Fibroblast of villous mesenchyme (primary cell): ENCODE results near the gene POC5. TPM values are rescaled to one million over a fixed set of nuclear protein-coding genes. Genes with fewer than 3 reads are reported as not detected.

Source experiments
- DNase-seq: peaks from one replicate; pipeline ENCODE4 v3.0.0-alpha.2; 2010; ENCODE audit warnings: low read depth
- H3K4me3 ChIP-seq: 2 replicates; pipeline ENCODE4 v1.5.1; 2011; ENCODE audit warnings: low read depth, mild to moderate bottlenecking, low read length
- total RNA-seq: library from RNA; depleted of rRNA; stranded (reverse); fragments of >200 nt; gene quantifications from 2 replicates; pipeline ENCODE4 v1.2.3, GENCODE V29; 2012
- TF ChIP-seq, protein P1 (sequence below): IDR thresholded peaks from 2 replicates; pipeline ENCODE4 v1.5.1; 2012; ENCODE audit warnings: low read depth, mild to moderate bottlenecking, low read length; ENCODE audit not compliant: insufficient read depth

The POC5 gene
- total RNA-seq, 1 donor = 15.5 TPM

- TF ChIP-seq, protein P1, sequence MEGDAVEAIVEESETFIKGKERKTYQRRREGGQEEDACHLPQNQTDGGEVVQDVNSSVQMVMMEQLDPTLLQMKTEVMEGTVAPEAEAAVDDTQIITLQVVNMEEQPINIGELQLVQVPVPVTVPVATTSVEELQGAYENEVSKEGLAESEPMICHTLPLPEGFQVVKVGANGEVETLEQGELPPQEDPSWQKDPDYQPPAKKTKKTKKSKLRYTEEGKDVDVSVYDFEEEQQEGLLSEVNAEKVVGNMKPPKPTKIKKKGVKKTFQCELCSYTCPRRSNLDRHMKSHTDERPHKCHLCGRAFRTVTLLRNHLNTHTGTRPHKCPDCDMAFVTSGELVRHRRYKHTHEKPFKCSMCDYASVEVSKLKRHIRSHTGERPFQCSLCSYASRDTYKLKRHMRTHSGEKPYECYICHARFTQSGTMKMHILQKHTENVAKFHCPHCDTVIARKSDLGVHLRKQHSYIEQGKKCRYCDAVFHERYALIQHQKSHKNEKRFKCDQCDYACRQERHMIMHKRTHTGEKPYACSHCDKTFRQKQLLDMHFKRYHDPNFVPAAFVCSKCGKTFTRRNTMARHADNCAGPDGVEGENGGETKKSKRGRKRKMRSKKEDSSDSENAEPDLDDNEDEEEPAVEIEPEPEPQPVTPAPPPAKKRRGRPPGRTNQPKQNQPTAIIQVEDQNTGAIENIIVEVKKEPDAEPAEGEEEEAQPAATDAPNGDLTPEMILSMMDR = no peak
- DNase-seq = peak; percentile 81
- no peak overlapping the region for H3K4me3 ChIP-seq
These were observed 46.7 kb downstream of the POC5 start for GRCh38 chr5:75670577-75670976.

- TF ChIP-seq, protein P1 = no peak
- DNase-seq = no peak
- H3K4me3 ChIP-seq = no peak overlapping the region
These were observed 48.1 kb downstream of the POC5 start for GRCh38 chr5:75668977-75669689.

- no peak for DNase-seq
- H3K4me3 ChIP-seq = no peak overlapping the region
- TF ChIP-seq, protein P1 = no peak
These were observed 48.8 kb downstream of the POC5 start for GRCh38 chr5:75668445-75668844.

- no peak for DNase-seq
- H3K4me3 ChIP-seq = no peak overlapping the region
- TF ChIP-seq, protein P1 = peak; percentile 19
These were observed 49.7 kb downstream of the POC5 start for GRCh38 chr5:75667586-75667985.

DNA sequence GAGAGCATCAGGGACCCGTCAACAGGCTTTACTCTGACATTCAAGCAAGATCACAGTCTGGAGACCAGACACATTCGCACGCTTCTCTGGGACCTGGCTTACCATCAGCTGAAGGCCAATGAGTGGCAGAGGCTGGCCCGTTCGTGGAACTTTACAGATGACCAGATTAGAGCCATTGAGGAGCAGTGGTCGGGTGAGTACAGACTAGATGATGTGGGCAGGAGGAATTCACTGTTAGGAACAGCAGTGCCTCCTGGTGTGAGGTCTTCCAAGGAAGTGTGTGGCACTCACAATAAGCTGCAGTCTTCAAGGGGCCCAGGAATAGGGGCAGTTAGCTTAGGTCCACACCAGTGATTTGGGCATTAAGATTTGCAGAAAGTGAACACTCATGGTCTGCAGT, 50.4 kb downstream of the POC5 start:
- TF ChIP-seq, protein P1 = no peak
- H3K4me3 ChIP-seq = no peak overlapping the region
- no peak for DNase-seq

- TF ChIP-seq, protein P1 = no peak
- no peak overlapping the region for H3K4me3 ChIP-seq
- DNase-seq = no peak
These were observed 52.3 kb downstream of the POC5 start for GRCh38 chr5:75664979-75665378.
